SK-N-SH treated with all-trans-retinoic acid at 6 μM for 48 hours (cell line): Measurements from ENCODE around the gene VTI1A.

Experiments
- ATAC-seq: fragments of 200-7000 bp; cut with Tn5 transposase; 3 replicates; pipeline ENCODE4 v1.9.1; 2020; ENCODE audit warnings: mild to moderate bottlenecking, moderate library complexity
- ARNTL ChIP-seq: fragments of 450-650 bp; formaldehyde crosslinking; IDR thresholded peaks from 2 replicates; pipeline ENCODE4 v1.5.0; 2020; ENCODE audit warnings: low read depth, mild to moderate bottlenecking, moderate library complexity, borderline replicate concordance
- BACH2 ChIP-seq: fragments of 250-450 bp; sonication (Bioruptor Pico); IDR thresholded peaks from 2 replicates; pipeline ENCODE4 v1.9.0; 2021; ENCODE audit warnings: mild to moderate bottlenecking, borderline replicate concordance
- CSDC2 ChIP-seq: fragments of 250-450 bp; sonication (Bioruptor Pico); IDR thresholded peaks from 2 replicates; pipeline ENCODE4 v1.5.0; 2020; ENCODE audit warnings: mild to moderate bottlenecking, moderate library complexity
- ESRRG ChIP-seq: fragments of 250-450 bp; sonication (Bioruptor Pico); IDR thresholded peaks from 2 replicates; pipeline ENCODE4 v1.6.1; 2021; ENCODE audit warnings: mild to moderate bottlenecking
- GLIS3 ChIP-seq: fragments of 250-450 bp; sonication (Bioruptor Pico); IDR thresholded peaks from 2 replicates; pipeline ENCODE4 v1.5.0; 2020; ENCODE audit warnings: mild to moderate bottlenecking, moderate library complexity
- ISL1 ChIP-seq: fragments of 250-450 bp; sonication (Bioruptor Pico); IDR thresholded peaks from 2 replicates; pipeline ENCODE4 v2.1.2; 2022; ENCODE audit warnings: mild to moderate bottlenecking, moderate library complexity
- OSR1 ChIP-seq: fragments of 250-450 bp; sonication (Bioruptor Pico); IDR thresholded peaks from 2 replicates; pipeline ENCODE4 v1.8.0; 2022; ENCODE audit warnings: moderate library complexity, mild to moderate bottlenecking, inconsistent platforms
- PPARA ChIP-seq: fragments of 250-450 bp; sonication (Bioruptor Pico); IDR thresholded peaks from 2 replicates; pipeline ENCODE4 v1.5.0; 2020; ENCODE audit warnings: mild to moderate bottlenecking, borderline replicate concordance
- RARB ChIP-seq: fragments of 250-450 bp; sonication (Bioruptor Pico); IDR thresholded peaks from 2 replicates; pipeline ENCODE4 v1.8.0; 2021; ENCODE audit warnings: mild to moderate bottlenecking, moderate library complexity
- SNAI2 ChIP-seq: fragments of 250-450 bp; sonication (Bioruptor Pico); IDR thresholded peaks from 2 replicates; pipeline ENCODE4 v1.5.0; 2020; ENCODE audit warnings: mild to moderate bottlenecking, moderate library complexity
- TCF4 ChIP-seq: fragments of 250-450 bp; sonication (Bioruptor Pico); IDR thresholded peaks from 2 replicates; pipeline ENCODE4 v1.8.0; 2021; ENCODE audit warnings: mild to moderate bottlenecking, moderate library complexity, borderline replicate concordance
- TOX ChIP-seq: fragments of 250-450 bp; sonication (Bioruptor Pico); IDR thresholded peaks from 2 replicates; pipeline ENCODE4 v1.8.0; 2021; ENCODE audit warnings: mild to moderate bottlenecking, moderate library complexity, borderline replicate concordance
- ZC3H10 ChIP-seq: fragments of 250-450 bp; sonication (Bioruptor Pico); IDR thresholded peaks from 2 replicates; pipeline ENCODE4 v1.5.1; 2021; ENCODE audit warnings: mild to moderate bottlenecking, moderate library complexity
- ZFP3 ChIP-seq: fragments of 250-450 bp; sonication (Bioruptor Pico); IDR thresholded peaks from 2 replicates; pipeline ENCODE4 v1.5.0; 2020; ENCODE audit warnings: mild to moderate bottlenecking, moderate library complexity
- ZFP30 ChIP-seq: fragments of 450-650 bp; formaldehyde crosslinking; IDR thresholded peaks from 2 replicates; pipeline ENCODE4 v1.5.0; 2022; ENCODE audit warnings: mild to moderate bottlenecking, moderate library complexity
- ZNF565 ChIP-seq: fragments of 450-650 bp; formaldehyde crosslinking; conservative IDR thresholded peaks from 2 replicates; pipeline ENCODE4 v1.5.0; 2020; ENCODE audit warnings: low read depth, mild to moderate bottlenecking, moderate library complexity
- ZNF70 ChIP-seq: fragments of 450-650 bp; formaldehyde crosslinking; IDR thresholded peaks from 2 replicates; pipeline ENCODE4 v1.5.0; 2020; ENCODE audit warnings: mild to moderate bottlenecking, moderate library complexity
- ZNF8 ChIP-seq: fragments of 450-650 bp; formaldehyde crosslinking; IDR thresholded peaks from 2 replicates; pipeline ENCODE4 v1.5.0; 2020; ENCODE audit warnings: mild to moderate bottlenecking, moderate library complexity
- TF ChIP-seq, protein P1 (sequence below): fragments of 250-450 bp; sonication (Bioruptor Pico); IDR thresholded peaks from 2 replicates; pipeline ENCODE4 v1.5.1; 2020; ENCODE audit warnings: low read depth, mild to moderate bottlenecking, moderate library complexity
- TF ChIP-seq, protein P2 (sequence below): fragments of 250-450 bp; sonication (Bioruptor Pico); IDR thresholded peaks from 2 replicates; pipeline ENCODE4 v1.8.0; 2021; ENCODE audit warnings: low read depth, mild to moderate bottlenecking, moderate library complexity, borderline replicate concordance
- TF ChIP-seq, protein P3 (sequence below): fragments of 250-450 bp; sonication (Bioruptor Pico); IDR thresholded peaks from 2 replicates; pipeline ENCODE4 v1.8.0; 2020; ENCODE audit warnings: mild to moderate bottlenecking, moderate library complexity, borderline replicate concordance
- TF ChIP-seq, protein P4 (sequence below): fragments of 250-450 bp; sonication (Bioruptor Pico); IDR thresholded peaks from 2 replicates; pipeline ENCODE4 v1.5.0; 2020; ENCODE audit warnings: mild to moderate bottlenecking, moderate library complexity

VTI1A gene

DNA sequence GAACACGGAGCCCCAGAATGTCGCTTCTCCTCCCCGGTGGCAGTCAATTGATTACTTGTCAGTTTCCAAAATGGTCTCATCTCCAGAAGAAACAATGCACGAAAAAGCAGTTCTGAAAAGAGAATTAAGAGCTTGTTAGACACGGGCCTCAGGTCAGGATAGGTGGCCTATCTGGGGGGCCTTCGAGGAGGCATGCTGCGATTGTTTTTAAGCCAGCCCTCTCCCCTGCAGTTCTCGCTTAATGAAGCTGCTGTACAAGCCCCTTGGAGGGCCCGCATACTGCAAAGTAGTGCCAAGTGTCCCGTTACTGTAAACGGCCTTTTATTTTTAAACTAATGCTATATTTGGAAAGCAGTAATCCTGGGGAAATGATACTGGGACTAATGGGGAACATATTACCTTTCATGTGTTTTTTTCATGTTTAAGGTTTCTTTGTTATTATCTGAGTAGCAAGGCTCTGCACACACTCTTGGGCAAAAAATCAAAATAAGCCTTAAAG is 388.3 kb downstream of the VTI1A start:
- ATAC-seq = no peak

DNA sequence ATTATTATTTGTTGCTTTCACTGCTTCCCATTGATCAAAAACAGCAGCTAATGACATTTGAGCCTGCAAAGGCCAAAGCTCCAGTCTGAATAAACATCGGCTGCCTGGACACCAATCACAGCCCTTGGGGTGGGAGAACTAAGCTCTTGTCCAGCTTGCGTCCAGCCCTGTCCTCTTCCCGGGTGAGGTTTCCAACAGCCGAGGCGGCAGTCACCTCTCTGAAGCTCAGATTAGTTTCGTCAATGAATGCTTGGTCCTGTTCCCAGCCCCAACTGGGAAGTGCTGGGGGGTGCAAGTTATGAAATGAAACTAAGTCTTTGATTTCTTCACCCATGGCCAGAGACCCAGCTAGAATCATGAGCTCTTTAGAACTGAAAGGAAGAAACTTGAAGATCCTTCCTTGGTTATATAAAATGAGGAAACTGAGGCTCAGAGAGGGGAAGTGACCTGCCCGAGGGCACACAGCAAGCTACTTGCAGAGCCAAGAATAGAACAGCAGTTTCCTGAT is 389.0 kb downstream of the VTI1A start:
- TF ChIP-seq ZC3H10 (CRISPR knock-in tag) (no peak), ZFP3 (no peak), ISL1 (no peak), ARNTL (CRISPR knock-in tag) (no peak), BACH2 (CRISPR knock-in tag) (no peak), SNAI2 (CRISPR knock-in tag) (no peak), ZNF70 (CRISPR knock-in tag) (no peak), TOX (CRISPR knock-in tag) (no peak), OSR1 (CRISPR knock-in tag) (no peak), CSDC2 (no peak)
- TF ChIP-seq, protein P1, sequence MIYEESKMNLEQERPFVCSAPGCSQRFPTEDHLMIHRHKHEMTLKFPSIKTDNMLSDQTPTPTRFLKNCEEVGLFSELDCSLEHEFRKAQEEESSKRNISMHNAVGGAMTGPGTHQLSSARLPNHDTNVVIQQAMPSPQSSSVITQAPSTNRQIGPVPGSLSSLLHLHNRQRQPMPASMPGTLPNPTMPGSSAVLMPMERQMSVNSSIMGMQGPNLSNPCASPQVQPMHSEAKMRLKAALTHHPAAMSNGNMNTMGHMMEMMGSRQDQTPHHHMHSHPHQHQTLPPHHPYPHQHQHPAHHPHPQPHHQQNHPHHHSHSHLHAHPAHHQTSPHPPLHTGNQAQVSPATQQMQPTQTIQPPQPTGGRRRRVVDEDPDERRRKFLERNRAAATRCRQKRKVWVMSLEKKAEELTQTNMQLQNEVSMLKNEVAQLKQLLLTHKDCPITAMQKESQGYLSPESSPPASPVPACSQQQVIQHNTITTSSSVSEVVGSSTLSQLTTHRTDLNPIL (CRISPR knock-in tag) = no peak
- no peak for ATAC-seq

More for the DNA sequence above, 388.3 kb downstream of the VTI1A start:
- TF ChIP-seq ESRRG (CRISPR knock-in tag) = no peak
- TF ChIP-seq, protein P1 (CRISPR knock-in tag) = no peak
- no peak for TF ChIP-seq ISL1
- TF ChIP-seq PPARA (CRISPR knock-in tag) = no peak
- TF ChIP-seq, protein P2, sequence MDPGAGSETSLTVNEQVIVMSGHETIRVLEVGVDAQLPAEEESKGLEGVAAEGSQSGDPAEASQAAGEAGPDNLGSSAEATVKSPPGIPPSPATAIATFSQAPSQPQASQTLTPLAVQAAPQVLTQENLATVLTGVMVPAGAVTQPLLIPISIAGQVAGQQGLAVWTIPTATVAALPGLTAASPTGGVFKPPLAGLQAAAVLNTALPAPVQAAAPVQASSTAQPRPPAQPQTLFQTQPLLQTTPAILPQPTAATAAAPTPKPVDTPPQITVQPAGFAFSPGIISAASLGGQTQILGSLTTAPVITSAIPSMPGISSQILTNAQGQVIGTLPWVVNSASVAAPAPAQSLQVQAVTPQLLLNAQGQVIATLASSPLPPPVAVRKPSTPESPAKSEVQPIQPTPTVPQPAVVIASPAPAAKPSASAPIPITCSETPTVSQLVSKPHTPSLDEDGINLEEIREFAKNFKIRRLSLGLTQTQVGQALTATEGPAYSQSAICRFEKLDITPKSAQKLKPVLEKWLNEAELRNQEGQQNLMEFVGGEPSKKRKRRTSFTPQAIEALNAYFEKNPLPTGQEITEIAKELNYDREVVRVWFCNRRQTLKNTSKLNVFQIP = no peak
- no peak for TF ChIP-seq OSR1 (CRISPR knock-in tag)
- TF ChIP-seq ZNF565 (CRISPR knock-in tag) = no peak
- no peak for TF ChIP-seq TCF4 (CRISPR knock-in tag)
- no peak for TF ChIP-seq ZFP30 (CRISPR knock-in tag)
- TF ChIP-seq, protein P3, sequence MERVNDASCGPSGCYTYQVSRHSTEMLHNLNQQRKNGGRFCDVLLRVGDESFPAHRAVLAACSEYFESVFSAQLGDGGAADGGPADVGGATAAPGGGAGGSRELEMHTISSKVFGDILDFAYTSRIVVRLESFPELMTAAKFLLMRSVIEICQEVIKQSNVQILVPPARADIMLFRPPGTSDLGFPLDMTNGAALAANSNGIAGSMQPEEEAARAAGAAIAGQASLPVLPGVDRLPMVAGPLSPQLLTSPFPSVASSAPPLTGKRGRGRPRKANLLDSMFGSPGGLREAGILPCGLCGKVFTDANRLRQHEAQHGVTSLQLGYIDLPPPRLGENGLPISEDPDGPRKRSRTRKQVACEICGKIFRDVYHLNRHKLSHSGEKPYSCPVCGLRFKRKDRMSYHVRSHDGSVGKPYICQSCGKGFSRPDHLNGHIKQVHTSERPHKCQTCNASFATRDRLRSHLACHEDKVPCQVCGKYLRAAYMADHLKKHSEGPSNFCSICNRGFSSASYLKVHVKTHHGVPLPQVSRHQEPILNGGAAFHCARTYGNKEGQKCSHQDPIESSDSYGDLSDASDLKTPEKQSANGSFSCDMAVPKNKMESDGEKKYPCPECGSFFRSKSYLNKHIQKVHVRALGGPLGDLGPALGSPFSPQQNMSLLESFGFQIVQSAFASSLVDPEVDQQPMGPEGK (CRISPR knock-in tag) = no peak
- no peak for TF ChIP-seq TOX (CRISPR knock-in tag)
- TF ChIP-seq ARNTL (CRISPR knock-in tag) = no peak
- TF ChIP-seq ZNF70 (CRISPR knock-in tag) = no peak
- TF ChIP-seq, protein P4, sequence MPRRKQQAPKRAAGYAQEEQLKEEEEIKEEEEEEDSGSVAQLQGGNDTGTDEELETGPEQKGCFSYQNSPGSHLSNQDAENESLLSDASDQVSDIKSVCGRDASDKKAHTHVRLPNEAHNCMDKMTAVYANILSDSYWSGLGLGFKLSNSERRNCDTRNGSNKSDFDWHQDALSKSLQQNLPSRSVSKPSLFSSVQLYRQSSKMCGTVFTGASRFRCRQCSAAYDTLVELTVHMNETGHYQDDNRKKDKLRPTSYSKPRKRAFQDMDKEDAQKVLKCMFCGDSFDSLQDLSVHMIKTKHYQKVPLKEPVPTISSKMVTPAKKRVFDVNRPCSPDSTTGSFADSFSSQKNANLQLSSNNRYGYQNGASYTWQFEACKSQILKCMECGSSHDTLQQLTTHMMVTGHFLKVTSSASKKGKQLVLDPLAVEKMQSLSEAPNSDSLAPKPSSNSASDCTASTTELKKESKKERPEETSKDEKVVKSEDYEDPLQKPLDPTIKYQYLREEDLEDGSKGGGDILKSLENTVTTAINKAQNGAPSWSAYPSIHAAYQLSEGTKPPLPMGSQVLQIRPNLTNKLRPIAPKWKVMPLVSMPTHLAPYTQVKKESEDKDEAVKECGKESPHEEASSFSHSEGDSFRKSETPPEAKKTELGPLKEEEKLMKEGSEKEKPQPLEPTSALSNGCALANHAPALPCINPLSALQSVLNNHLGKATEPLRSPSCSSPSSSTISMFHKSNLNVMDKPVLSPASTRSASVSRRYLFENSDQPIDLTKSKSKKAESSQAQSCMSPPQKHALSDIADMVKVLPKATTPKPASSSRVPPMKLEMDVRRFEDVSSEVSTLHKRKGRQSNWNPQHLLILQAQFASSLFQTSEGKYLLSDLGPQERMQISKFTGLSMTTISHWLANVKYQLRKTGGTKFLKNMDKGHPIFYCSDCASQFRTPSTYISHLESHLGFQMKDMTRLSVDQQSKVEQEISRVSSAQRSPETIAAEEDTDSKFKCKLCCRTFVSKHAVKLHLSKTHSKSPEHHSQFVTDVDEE (CRISPR knock-in tag) = no peak
- no peak for TF ChIP-seq BACH2 (CRISPR knock-in tag)
- no peak for TF ChIP-seq GLIS3 (CRISPR knock-in tag)
- no peak for TF ChIP-seq ZC3H10 (CRISPR knock-in tag)
- TF ChIP-seq ZNF8 (CRISPR knock-in tag) = no peak
- no peak for TF ChIP-seq RARB (CRISPR knock-in tag)
- TF ChIP-seq SNAI2 (CRISPR knock-in tag) = no peak
